Testis (tissue), 3 donors: ENCODE results near the gene DUS4L. TPM values are rescaled to one million over a fixed set of nuclear protein-coding genes. Genes with fewer than 3 reads are reported as not detected.

Source experiments
- DNase-seq: peaks from one replicate; pipeline ENCODE4 v3.0.0-alpha.2; 2019
- H3K27ac ChIP-seq, 2 donors: fragments of 200-600 bp; sonication (generic); one replicate each; pipeline ENCODE4 v1.5.1; 2019
- H3K27me3 ChIP-seq: fragments of 200-600 bp; sonication (generic); one replicate; pipeline ENCODE4 v1.5.1; 2019
- H3K36me3 ChIP-seq: fragments of 200-600 bp; sonication (generic); one replicate; pipeline ENCODE4 v1.5.1; 2017; ENCODE audit warnings: low read depth; ENCODE audit errors: missing control alignments
- H3K4me1 ChIP-seq: fragments of 200-600 bp; sonication (generic); one replicate; pipeline ENCODE4 v1.5.1; 2019
- H3K4me3 ChIP-seq, 2 donors: fragments of 200-600 bp; sonication (generic); one replicate each; pipeline ENCODE4 v1.5.1; 2017 to 2019
- H3K9me3 ChIP-seq: fragments of 200-600 bp; sonication (generic); one replicate; pipeline ENCODE4 v1.5.1; 2017
- POLR2A ChIP-seq: fragments of 450-650 bp; IDR thresholded peaks from one replicate; pipeline ENCODE4 v1.6.1; 2017; ENCODE audit warnings: antibody characterized with exemption, mild to moderate bottlenecking, moderate library complexity
- WGBS, 2 donors: methylation state at CpG; one replicate each; pipeline ENCODE4 v1.1.5; 2018; 5-methylcytosine and 5-hydroxymethylcytosine counted together
- intact Hi-C: fragments of 100-400 bp; cut with DNase I; formaldehyde crosslinking; loops from one replicate; pipeline ENCODE4 v1.15.1; 2023; ENCODE audit warnings: low total_unique reads
- polyA plus RNA-seq: library from polyadenylated mRNA; stranded (reverse); fragments of 350-450 nt; fragmentation: Illumina TruSeq; extraction: RNeasy Lipid Tissue Mini Kit (QIAGEN cat#74804); gene quantifications from one replicate; pipeline ENCODE4 v1.2.3, GENCODE V29; 2014; ENCODE audit warnings: low read depth, low replicate concordance; ENCODE audit not compliant: insufficient read depth
- total RNA-seq, 2 donors: library from RNA; depleted of rRNA; stranded (reverse); fragments of >200 nt; gene quantifications; one replicate each; pipeline ENCODE4 v1.2.3, GENCODE V29; 2016
- TF ChIP-seq, protein P1 (sequence below), 3 experiments: fragments of 450-650 bp in 2 of 3; fragments of 200-600 bp in 1 of 3; sonication (generic) in 1 of 3; IDR thresholded peaks; one replicate each; pipeline ENCODE4 v1.5.1; 2016 to 2019; ENCODE audit warnings: antibody characterized with exemption in 3 of 3, mild to moderate bottlenecking in 2 of 3, moderate library complexity in 1 of 3

DUS4L gene
- total and polyA plus RNA-seq, 3 donors from 2014 or later: 9.5 to 30.2 (median 19.5) TPM

DNA sequence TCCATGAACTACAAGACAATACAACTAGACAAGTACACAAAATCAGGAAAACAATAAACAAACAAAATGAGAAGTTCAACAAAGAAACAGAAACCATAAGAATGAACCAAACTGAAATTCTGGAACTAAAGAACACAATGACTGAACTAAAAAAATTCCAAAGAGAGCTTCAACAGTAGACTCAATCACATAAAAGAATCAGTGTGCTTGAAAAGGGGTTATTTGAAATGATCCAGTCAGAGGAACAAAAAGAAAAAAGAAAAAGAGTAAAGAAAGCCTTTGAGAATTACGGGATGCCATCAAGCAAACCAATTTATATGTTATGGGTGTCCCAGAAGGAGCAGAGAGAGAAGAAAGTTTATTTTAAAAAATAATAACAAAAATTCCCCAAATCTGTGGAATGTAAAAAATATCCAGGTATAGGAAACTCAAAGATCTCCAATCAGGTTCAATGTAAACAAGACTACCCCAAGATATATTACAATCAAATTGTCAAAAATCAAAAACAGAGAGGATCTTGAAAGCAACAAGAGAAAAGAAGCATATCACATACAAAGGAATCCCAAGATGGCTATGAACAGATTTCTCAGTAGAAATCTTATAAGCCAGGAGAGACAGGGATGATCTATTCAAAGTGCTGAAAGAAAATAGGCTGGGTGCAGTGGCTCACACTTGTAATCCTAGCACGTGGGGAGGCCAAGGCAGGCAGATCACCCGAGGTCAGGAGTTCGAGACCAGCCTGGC is 18.8 kb upstream of the DUS4L start:
- intact Hi-C loops: no loop called here
- Histone ChIP-seq H3K9me3 (no peaks in the 10 kb centered on the region), H3K27ac (no peak overlapping the region), H3K27me3 (no peaks in the 10 kb centered on the region), H3K4me3 (no peak overlapping the region), H3K36me3 (no peaks in the 10 kb centered on the region), H3K4me1 (no peaks in the 10 kb centered on the region)
- WGBS, 2 donors: 95 to 96% methylated on average over 4 of the region's 4 CpGs
- TF ChIP-seq POLR2A: no peak
- TF ChIP-seq, protein P1, sequence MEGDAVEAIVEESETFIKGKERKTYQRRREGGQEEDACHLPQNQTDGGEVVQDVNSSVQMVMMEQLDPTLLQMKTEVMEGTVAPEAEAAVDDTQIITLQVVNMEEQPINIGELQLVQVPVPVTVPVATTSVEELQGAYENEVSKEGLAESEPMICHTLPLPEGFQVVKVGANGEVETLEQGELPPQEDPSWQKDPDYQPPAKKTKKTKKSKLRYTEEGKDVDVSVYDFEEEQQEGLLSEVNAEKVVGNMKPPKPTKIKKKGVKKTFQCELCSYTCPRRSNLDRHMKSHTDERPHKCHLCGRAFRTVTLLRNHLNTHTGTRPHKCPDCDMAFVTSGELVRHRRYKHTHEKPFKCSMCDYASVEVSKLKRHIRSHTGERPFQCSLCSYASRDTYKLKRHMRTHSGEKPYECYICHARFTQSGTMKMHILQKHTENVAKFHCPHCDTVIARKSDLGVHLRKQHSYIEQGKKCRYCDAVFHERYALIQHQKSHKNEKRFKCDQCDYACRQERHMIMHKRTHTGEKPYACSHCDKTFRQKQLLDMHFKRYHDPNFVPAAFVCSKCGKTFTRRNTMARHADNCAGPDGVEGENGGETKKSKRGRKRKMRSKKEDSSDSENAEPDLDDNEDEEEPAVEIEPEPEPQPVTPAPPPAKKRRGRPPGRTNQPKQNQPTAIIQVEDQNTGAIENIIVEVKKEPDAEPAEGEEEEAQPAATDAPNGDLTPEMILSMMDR (IDR thresholded peaks at IDR 0.05): no peak
- DNase-seq: no peak

- no peak for DNase-seq
- no peaks in the 10 kb centered on the region for H3K36me3 ChIP-seq
- no peaks in the 10 kb centered on the region for H3K27me3 ChIP-seq
- no peak overlapping the region for H3K4me3 ChIP-seq
- intact Hi-C loops: no loop called here
- no peak for TF ChIP-seq POLR2A
- TF ChIP-seq, protein P1 (IDR thresholded peaks at IDR 0.05): no peak
- H3K9me3 ChIP-seq: no peaks in the 10 kb centered on the region
- WGBS, 2 donors: 97 to 100% methylated on average over 1 of the region's 1 CpG
- H3K27ac ChIP-seq: no peak overlapping the region
- no peaks in the 10 kb centered on the region for H3K4me1 ChIP-seq
These were observed 11.8 kb upstream of the DUS4L start for GRCh38 chr7:107551936-107552335.

GRCh38 chr7:107555893-107556292 is 7.9 kb upstream of the DUS4L start:
- DNase-seq: no peak
- Histone ChIP-seq H3K36me3 (no peaks in the 10 kb centered on the region), H3K27ac (no peak overlapping the region), H3K27me3 (no peaks in the 10 kb centered on the region), H3K4me3 (no peak overlapping the region), H3K9me3 (no peaks in the 10 kb centered on the region), H3K4me1 (no peaks in the 10 kb centered on the region)
- intact Hi-C loops: no loop called here
- TF ChIP-seq POLR2A: no peak
- TF ChIP-seq, protein P1 (IDR thresholded peaks at IDR 0.05): no peak
- 90 to 96% methylated on average over 3 of the region's 3 CpGs for WGBS, 2 donors

DNA sequence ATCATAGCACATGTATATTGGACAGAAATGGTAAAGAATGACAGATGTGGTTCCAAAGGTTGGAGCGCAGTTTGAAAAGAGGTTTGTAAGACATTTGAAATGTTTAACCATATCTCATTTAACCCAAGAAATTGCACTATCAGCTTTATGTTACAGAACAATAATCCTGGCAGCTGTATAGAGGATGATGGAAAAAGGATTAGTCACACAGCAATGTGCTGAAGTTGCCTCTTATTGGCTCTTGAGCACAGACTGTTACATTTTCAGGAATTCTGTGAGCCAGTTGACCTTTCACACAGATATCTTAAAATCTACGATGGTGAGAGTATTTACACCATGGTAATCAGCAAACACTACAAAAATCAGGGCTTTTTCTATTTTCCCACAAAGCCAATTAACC is 3.9 kb upstream of the DUS4L start:
- Histone ChIP-seq H3K27me3 (no peaks in the 10 kb centered on the region), H3K36me3 (no peaks in the 10 kb centered on the region), H3K9me3 (no peaks in the 10 kb centered on the region), H3K27ac (no peak overlapping the region), H3K4me1 (peaks cover 4% of the 10 kb centered on the region), H3K4me3 (no peak overlapping the region)
- no peak for TF ChIP-seq POLR2A
- TF ChIP-seq, protein P1 (IDR thresholded peaks at IDR 0.05): no peak
- intact Hi-C loops: no loop called here
- DNase-seq: no peak
- WGBS, 2 donors: 68 to 79% methylated on average over 2 of the region's 2 CpGs
